Measurements from ENCODE around the gene SIK3.

DNA sequence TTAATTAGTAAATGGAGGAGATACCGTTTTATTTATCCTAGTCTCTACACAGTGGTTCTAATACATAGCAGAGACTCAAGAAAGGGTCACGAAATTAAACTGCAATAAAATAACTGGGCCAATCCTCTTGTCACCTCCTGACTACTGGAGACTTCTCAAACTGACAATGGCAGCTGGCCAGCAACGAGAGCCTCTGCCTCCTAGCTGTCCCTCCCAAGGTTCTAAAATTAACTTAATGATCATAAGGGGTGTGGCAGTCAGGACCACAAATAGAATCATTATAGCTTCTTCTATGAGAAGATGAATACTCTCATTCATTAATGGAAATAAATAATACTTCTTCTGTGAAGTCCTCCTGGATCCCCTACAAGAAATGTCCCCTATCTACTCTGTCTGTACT, 197.0 kb downstream of the SIK3 start:
- no peak for TF ChIP-seq POLR2A (IDR thresholded peaks at IDR 0.05)
- TF ChIP-seq, protein P1, sequence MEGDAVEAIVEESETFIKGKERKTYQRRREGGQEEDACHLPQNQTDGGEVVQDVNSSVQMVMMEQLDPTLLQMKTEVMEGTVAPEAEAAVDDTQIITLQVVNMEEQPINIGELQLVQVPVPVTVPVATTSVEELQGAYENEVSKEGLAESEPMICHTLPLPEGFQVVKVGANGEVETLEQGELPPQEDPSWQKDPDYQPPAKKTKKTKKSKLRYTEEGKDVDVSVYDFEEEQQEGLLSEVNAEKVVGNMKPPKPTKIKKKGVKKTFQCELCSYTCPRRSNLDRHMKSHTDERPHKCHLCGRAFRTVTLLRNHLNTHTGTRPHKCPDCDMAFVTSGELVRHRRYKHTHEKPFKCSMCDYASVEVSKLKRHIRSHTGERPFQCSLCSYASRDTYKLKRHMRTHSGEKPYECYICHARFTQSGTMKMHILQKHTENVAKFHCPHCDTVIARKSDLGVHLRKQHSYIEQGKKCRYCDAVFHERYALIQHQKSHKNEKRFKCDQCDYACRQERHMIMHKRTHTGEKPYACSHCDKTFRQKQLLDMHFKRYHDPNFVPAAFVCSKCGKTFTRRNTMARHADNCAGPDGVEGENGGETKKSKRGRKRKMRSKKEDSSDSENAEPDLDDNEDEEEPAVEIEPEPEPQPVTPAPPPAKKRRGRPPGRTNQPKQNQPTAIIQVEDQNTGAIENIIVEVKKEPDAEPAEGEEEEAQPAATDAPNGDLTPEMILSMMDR (IDR thresholded peaks at IDR 0.05) = no peak

Data from adrenal gland (tissue), 5 donors.